Activated CD4-positive, alpha-beta T cell treated with anti-CD3 and anti-CD28 coated beads for 48 hours (primary cell): ENCODE data around the gene PRR16.

Source experiments
- DNase-seq: peaks from one replicate; pipeline ENCODE4 v3.0.0-alpha.2; 2020

The PRR16 gene

DNA sequence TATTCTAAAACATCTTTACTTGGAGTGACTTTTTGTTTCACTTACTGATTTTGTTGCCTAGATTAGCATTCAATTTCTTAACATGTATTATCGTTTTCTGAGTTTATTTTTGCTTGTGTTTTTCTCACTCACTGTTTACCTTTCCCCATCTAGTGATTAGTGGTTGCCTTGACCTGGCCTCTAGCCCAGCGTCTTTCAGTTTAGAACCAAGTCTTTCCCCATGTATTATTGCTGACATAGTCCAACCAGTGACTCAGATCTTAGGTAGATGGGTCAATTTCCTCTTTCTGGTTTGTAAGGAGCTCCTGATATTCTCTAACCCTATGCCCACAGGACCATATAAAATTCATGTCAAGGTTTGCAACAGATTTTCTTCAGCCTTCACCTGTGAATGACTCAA is 135.5 kb downstream of the PRR16 start:
- no peak for DNase-seq

DNA sequence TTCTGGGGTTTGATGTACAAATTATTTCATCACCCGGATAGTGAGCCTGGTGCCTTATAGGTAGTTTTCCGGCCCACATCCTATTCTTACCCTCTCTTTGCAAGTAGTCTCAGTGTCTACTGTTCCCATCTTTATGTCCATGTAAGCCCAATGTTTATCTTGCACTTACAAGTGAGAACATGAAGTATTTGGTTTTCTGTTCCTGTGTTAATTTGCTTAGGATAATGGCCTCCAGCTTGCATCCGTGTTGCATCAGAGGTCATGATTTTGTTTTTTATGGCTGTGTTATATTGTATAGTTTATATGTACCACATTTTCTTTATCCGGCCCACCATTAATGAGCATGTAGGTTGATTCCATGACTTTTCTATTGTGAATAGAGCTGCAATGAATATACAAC is 136.5 kb downstream of the PRR16 start:
- no peak for DNase-seq

DNA sequence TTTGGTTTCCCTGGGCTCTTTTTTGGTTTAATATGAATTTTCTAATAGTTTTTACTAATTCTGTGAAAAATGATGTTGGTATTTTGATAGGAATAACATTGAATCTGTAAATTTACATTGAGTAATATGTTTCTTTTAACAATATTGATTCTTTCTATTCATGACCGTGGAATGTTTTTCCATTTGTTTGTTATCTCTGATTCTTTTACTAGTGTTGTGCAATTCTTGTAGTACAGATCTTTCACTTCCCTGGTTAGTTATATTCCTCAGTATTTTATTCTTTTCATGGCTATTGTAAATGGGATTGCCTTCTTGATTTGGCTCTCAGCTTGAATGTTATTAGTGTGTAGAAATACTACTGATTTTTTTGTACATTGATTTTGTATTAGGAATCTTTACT is 137.9 kb downstream of the PRR16 start:
- DNase-seq = no peak

DNA sequence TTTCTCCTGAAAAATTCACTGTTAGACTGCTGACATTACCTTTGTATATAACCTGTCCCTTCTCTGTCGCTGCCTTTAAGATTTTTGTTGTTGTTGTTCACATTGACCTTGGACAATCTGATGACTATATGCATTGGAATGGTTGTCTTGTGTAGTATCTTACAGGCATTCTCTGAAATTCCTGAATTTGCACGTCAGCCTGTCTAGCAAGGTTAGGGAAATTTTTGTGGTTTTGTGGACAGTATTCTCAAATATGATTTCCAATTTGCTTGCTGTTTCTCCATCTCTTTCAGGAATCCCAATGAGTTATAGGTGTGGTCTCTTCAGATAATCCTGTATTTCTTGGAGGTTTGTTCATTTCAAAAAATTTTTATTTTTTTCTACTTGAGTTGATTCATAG is 140.8 kb downstream of the PRR16 start:
- no peak for DNase-seq

DNA sequence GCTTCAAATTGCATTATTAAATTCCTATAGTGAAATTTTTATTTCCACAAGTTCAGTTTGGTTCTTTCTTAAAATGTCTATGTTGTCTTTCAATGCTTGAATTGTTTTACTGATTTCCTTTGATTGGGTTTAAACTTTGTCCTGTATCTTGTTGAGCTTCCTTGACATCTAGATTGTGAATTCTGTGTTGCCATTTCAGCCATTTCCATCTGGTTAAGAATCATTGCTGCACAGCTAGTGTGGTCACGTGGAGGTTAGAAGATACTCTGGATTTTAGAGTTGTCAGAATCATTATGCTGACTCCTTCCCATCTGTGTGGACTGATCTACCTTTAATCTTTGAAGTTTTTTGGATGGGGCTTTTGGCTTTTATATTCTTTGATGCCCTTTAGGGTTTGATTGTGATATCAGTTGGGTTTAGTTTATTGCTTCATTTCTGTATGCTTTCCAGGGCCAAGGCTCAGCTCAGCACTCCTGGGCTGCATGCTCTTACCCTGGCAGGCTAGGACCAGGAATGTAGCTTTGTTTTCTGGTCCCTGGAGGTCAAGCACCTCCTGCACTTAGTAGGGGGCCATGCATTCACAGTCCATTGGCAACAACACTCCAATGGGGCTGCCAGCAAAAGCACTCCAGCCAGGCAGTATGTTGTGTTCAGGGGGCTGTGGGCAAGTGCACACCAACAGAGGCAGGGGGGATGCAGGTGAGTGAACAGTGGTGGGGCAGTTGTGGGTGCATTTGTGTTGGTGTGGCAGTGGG is 141.4 kb downstream of the PRR16 start:
- DNase-seq = no peak

DNA sequence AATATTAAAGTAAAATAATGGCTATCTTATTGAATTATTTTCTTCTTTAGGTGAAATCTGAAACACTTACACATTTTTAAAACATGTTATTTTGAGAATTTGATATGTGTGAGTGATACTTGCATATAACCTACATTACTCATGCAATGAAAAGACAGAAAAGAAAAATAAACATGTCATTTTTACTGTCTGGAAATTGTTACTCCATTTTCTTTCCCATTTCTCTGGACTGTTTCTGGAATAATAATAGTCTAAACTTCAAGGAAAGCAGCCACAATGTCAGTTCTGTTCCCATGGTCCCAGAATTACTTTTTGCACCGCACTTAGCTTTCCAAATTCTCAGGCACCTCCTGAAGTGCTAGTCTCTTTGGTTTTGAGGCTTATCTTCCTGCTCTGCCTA is 145.5 kb downstream of the PRR16 start:
- DNase-seq = no peak

DNA sequence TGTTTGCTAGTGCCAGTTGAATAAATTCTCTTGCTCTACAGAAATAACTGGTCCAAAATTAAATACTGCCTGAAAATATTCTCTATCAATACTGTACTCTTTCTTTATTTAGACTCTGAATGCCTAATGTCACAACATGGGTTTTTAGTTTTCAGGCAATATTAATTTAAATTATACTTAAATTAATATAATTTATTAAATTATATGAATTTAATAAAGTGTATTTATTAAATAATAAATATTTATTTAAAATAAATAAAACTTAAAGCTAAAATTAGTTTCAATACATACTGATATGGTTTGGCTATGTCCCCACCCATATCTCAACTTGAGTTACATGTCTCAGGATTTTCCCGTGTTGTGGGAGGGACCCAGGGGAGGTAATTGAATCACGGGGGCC is 146.0 kb downstream of the PRR16 start:
- DNase-seq = no peak

DNA sequence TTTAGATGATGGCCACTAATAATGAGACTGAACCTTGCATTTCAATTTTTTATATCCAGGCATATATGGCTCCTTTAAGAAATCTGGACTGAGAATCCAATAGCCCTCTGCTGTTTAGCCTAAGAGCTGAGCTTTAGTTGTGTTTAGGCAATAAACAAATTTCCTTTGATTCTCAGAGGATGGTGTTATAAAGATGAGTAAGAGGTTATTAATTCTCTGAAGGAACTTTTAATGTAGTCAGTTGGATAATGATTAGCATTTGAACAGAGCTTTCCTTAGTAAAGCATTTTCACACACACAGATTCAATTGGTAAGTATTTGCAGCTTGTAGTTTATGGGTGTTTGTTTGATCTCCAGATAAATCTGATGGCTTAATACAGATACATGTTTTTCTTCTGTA is 149.6 kb downstream of the PRR16 start:
- no peak for DNase-seq

DNA sequence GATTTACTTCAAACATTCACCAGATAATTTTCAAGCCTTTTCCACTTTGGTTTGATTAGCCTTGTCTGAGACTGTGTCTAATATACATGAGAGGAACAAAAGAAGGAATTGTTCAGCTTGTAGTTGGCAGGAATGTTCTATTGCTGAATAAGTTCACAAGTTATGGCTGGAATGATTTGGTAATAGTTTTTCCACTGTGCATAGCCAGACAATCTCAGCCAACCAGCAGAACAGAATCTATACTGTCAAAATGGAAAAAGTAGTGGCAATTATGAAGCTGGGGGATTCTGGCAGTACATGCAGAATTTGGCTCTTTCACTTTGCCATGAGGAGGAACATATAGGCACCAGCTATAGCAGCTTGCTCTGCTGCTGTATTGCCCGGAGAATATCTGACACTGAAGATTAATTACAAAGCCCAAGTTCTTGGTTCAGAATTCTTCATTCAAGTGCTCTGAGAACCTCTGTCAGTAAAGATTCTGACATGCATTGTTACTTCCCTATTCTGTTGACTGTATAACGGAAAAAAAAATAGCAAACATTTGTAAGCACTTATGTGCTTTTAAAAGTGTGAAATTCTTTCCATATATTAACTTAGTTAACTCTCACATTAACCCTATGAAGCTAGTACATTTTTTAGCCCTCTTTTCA is 150.6 kb downstream of the PRR16 start:
- DNase-seq = no peak

DNA sequence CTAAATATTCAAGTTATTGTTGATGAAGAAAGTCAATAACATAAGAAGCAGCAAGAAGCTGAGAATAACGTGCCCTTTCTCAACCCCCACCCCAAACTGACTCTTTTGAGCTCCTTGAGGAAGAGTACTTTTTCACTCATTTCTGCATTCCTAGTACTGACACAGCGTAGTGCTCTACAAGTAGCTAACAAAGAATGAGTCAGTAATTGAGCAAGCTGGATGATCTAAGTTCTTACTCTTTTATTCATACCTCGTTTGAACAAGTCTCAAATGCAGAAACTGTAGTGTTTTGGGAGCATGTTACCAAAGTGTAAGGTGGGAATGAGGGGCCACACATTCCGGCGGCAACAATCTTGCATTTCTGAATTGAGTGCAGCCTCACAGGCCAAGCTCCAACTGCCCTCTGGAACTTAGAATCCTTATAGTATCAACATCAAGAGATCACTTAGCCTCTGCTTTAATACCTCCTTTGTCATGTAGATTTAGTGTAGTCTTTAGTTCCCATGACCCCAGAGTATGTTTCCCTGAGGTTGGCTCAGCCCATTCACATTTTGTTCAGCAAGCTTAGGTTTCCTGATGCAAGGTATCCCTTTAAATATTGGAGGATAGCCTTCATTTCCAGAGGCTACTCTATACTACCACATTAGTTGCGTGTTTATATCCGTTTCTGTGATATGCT is 152.0 kb downstream of the PRR16 start:
- DNase-seq = no peak

DNA sequence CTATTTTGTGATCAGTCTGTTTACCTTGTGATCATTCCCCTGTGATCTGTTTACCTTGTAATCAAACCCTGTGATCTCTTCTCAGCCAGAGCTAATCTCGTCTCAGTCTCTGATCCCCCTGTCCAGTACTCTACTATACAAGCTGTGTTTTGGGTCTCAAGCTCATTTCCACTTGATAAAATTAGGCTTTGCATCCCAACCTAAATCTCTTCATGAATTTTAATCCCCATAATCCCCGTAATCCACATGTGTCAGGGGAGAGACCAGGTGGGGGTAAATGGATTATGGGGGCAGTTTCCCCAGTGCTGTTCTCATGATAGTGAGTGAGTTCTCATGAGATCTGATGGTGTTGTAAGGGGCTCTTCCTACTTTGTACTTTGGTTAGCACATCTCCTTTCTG is 157.2 kb downstream of the PRR16 start:
- no peak for DNase-seq

DNA sequence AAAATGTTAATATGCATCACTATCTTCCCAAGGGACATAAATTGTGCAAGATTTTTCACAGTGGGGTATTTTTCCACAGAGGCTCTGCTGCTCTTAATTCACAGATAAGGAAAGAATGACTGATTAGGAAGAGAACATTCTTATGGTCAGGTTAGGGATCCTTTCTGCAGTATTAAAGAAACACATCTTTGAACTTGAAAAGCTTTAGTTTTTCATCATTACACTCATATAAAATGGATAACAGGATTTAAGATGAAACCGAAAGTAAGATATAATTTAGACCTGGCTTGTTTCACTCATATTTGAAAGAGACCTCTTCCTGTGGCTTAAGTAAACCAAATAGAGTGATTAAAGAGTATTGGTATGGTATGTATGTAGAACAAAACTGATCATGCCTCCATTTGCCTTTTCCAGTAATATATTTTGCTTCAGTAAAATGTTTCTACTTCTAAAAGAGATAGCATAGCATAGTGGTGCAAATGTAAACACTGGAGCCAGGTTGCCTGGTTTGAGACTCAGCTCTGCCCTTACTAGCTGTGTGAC is 160.0 kb downstream of the PRR16 start:
- DNase-seq = no peak

DNA sequence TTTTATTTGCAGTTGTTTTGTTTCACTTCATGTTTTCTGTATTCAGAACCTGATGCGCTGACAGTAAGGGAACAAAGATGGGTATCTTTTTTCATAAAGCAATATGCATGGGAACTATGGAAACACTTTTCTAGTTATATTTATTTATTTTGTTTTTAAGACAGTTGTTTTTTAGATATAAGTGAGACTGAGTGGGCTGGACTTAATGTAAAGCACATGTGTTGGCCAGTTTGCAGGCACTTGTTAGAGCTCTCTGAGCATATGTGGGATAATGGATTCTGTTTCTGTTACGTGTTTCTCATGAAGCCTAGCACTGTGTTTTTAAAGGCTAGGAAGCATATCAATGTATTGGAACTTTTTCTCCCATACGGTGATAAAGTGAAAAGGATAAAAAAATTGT is 164.1 kb downstream of the PRR16 start:
- no peak for DNase-seq

DNA sequence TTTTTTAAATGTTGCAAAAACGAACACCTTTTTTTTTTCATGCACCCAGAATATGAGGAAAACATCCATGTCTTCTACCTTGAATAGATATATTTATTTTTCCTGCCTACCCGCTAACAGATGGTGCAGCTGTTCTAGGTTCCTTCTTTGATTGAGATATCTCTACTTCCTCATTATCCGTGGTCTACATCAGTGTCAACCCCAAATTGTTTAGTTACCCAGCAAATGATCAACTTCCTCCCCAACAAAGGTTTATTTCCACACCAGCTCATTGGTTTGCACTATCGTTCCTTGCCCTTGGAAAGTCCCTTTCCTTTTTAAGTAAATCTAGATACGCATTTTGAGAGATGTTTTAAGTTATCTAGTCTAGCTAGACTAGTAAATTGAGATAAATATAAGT is 166.4 kb downstream of the PRR16 start:
- no peak for DNase-seq

DNA sequence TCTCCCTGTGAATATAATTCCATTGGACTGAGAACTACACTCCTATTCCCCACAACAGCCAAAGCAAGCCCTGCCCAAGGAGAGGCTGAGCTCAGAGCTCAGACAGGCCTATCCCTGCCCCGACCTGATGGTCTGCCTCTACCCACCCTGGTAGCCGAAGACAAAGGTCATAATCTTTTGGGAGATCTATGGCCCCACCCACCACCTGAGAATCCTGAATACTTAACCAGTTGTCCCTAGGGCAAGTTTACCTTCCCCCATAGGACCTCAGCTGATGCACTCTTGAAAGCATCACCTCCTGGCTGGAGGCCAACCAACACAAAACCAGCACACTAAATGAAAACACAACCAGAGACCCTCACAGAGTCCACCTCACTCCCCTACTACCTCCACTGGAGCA is 167.5 kb downstream of the PRR16 start:
- no peak for DNase-seq

DNA sequence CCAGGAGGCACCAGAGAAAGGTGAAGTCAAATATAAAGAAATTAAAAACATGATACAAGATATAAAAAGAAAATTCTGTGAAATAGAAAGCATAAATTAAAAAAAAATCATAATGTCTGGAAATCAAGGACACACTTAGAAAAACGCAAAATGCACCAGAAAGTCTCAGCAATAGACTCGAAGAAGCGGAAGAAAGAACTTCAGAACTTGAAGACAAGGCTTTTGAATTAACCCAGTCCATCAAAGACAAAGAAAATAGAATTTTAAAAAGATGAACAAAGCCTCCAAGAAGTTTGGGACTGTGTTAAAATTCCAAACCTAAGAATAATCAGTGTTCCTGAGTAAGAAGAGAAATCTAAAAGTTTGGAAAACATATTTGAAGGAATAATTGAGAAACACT is 168.3 kb downstream of the PRR16 start:
- no peak for DNase-seq

DNA sequence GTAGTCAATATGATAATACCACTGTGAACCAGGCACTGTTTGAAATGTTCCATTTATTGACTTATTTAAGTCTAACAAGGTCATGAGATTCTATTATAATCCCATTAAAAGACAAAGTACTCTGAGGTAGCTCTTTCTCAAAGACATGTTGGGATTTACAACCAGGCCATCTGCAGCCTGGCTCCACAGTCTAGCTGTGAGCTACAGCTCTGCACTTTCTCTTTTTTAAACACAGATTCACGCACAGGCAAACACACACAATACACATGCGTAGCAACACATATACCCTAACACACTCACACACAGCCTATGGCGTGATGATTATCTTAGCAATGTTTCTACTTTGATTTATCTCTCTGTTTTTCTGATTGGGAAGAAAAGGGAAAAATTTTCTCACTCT is 174.3 kb downstream of the PRR16 start:
- no peak for DNase-seq

DNA sequence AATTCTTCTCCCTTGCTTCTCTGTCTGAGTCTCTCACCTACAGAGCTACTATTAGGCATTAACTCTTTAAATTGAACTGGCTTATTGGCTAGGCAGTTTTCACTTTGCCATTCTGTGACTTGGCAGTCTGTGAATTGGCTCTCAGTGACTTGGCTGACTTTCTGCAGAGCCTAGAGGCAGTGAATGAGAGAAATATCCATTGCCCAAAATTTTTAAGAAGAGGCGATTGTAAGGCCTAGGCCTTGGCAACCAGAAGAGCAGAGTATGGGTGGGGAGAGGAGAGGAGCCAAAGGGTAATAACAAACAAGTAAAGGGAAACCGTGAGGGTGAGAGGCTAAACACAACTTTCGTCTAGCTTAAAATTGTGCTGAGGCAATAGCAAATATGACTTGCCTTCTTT is 176.7 kb downstream of the PRR16 start:
- DNase-seq = no peak

DNA sequence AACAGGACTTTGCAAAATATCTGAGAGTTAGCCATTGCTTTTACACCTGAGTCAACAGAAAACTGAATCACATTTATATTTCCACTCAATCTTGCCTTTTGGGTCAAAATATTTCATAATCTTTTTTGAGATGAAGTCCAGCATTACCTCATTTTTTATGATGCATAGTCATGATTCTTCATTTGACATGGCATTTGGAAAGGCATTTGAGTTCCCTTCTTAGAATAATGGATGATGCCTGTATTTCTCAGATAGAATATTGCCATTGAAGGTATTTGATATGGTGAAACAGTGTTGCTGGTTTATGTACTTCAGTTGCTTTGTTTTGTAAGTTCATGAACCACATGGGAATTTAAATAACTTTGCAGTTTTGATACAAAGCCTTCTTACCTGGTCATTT is 180.4 kb downstream of the PRR16 start:
- no peak for DNase-seq

DNA sequence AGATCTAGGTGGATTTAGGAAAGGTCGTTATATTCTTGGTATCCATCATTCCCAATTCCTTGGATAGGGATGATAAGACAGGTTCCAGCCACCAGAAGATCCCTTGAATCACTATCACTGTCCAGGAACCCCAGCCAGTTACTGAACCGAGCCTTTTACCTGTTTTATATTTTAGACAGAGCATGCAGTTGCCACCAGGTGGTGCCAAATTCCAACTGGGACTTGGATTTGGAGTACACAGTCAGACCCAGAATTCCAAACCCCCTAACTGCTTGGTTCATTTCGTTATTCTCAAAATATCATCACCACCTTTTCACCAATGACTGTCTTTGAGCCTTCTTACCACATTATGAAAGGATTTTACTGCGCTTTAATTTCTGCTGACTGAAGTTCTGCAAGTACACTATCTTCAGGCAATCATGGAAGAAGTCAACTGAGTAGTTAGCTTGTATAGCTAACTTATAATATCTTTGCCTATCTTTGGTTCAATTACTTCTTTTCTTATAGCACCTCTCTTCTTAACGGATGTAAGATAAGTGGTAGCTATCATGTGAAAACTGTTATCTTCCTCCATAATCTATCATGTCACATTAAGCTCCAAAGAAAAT is 191.8 kb downstream of the PRR16 start:
- DNase-seq = peak; percentile 21

DNA sequence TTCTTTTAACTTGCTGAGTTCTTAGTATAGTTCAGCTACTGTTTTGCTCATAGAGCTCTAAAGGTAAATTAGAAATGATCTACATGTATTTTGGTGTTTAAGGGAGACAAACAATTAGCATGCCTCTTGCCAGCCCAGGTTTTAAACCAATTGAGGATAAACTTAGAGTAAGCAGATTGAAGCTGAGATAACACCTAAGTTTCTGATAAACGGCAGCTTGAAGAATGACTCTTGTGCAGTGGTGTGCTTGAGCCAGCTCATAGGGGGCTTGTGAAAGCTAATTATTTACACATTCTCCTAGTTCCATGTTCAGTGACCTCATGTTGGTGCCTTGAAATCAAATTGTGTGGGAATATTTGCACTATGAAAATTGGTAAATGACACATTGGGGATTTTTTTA is 193.0 kb downstream of the PRR16 start:
- DNase-seq = no peak

DNA sequence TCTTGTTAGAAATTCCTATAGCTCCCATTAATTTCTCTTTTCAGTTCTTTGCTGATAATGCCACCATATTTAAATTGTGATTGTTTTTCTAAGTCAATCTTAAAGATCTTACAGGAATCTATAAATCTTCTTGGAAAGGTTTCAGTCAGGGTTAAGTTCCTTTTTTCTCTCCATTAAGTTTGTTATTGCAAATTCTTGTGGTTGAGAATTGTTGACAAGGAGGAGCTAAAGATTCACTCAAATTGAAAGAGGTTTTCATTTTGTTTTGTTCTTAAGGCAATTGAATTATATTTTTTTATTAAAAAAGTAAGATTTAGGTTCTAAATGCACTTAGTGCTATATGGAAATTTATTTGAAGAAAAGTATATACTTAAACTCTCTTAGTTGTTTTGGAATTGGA is 213.4 kb downstream of the PRR16 start:
- DNase-seq = no peak

DNA sequence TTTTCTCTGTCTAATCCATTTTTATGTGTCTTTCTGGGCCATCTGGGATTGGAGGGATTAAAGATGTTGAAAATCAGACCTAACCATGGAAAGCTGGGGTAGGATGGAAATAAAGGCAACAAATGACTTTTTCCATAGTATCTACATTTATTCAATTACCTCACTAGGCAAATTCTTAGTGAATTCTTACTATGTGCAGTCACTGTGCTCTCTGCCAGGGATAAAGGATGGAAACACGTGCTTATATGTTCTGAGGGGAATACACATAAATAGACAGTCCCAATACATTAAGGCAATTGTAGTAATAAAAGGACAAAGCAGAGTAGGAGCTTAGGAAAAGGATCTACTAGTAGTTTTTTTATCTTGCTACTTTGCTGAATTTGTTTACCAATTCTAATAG is 214.2 kb downstream of the PRR16 start:
- DNase-seq = no peak

DNA sequence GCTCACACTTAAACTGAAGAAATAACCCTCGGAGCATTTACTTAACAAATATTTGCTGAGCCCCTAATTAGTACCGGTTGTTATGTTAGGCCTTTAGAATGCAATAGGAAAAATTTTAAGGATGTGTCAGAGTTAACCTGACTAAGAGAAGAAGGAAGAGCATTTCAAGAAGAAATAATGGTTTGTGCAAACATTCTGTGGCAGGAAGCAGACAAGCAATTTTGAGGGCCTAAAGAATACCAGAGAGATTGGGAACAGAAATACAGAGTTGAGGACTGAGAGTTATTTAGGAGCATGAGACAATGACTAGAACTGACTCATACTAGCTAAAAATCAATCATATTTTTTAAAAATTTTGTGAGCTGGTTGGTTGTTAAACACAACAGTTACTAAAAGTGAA is 218.8 kb downstream of the PRR16 start:
- no peak for DNase-seq
